GF-D8 (cell line): ENCODE results near the gene FGG.

ENCODE experiments used
- DNase-seq: peaks from one replicate; lab custom pipeline; 2025; lab: John Stamatoyannopoulos, UW

Gene FGG

GRCh38 chr4:154586296-154587033 is 26.0 kb downstream of the FGG start:
- DNase-seq = no peak

DNA sequence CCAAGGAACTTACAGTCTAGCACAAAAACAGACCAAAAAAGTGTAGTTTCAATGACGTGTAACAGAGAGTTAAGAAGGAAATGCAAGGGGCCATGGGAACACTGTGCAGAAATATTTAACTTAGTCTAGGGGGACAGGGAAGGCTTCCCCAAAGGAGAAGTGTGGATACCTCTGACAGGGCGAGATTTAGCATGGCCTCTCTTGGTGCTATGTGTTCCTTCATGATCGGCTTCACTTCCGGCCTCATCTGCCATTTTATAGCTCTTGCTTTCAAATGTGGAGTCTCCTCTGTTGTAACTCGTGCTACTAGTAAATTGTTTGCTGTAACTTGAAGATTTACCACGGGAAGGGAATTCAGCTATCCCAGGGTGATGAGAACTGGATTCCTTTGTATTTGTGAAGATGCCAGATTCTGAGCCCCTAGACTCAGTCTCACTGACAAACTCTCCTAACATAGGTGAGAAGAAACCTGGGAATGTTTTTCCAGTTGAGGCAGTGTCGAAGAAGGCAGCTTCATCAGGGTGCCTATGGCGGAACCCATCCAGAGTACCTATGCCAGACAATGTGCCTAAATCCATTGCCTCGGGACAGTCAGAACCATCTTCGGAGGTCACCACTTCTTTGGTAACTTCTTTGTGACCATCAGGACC is 27.0 kb downstream of the FGG start:
- DNase-seq = no peak

- no peak for DNase-seq
These were observed 28.2 kb downstream of the FGG start for GRCh38 chr4:154584259-154584658.

DNA sequence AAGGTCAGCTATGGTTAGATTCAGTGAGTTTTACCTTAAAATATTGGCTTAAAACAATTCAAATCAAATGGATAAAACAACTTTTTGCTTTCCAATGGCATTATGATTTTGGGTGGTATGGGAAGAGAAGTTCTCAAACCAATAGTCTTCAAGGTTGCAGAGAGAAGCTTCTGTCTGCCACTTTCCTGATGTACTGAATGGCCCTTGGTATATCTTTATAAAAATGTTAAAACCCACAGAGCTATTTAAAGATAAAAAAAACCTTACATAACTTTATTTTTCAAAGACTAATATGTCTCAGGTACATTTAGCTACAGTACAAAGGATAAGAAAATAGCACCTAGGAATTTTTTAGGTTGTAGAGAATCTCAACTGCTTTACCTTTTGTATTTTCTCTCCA is 28.8 kb downstream of the FGG start:
- no peak for DNase-seq

DNA sequence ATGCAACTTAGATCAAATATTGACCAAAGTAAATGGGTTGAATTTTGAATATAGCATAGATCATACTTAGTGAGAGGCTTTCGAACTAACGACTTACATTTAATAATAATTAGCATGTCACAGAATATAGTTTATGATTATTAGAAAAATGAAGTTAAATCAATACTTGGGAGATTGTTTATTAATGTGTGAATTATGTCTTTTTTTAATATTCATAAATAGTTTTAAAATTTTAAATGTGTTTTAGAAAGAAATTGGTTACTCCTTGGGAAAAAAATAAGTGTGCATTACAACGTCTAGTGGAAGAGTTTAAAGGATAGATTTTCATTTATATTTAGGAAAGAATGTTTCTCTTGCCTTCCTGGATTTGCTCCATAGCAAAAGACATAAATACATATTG is 29.2 kb downstream of the FGG start:
- DNase-seq = no peak

DNA sequence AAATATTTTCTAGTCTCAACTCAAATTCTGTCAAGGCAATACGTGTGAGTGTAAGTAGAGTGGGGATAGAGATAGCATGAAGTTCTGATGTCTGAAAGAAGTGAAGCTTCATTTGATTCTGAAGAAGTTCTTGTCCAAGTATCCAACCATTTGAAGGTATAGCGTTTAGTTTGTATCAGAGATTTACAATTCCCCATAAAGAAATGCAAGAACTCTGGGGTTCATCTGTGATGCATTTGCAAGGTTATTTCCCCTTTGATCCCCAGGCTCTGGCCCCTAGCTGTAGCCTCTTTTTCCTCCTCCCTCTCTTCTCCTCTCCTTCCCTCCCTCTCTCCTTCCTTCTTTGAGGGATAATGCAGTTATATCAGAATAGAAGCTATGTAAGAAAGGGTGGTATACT is 29.7 kb downstream of the FGG start:
- no peak for DNase-seq

- DNase-seq = no peak
These were observed 32.5 kb downstream of the FGG start for GRCh38 chr4:154579927-154580326.

- DNase-seq = no peak
These were observed 33.5 kb downstream of the FGG start for GRCh38 chr4:154578919-154579318.

- DNase-seq = no peak
These were observed 35.1 kb downstream of the FGG start for GRCh38 chr4:154577324-154577723.

GRCh38 chr4:154574311-154574710 is 38.1 kb downstream of the FGG start:
- no peak for DNase-seq

GRCh38 chr4:154573190-154573870 is 39.1 kb downstream of the FGG start:
- DNase-seq = no peak

GRCh38 chr4:154569584-154569983 is 42.9 kb downstream of the FGG start:
- no peak for DNase-seq

DNA sequence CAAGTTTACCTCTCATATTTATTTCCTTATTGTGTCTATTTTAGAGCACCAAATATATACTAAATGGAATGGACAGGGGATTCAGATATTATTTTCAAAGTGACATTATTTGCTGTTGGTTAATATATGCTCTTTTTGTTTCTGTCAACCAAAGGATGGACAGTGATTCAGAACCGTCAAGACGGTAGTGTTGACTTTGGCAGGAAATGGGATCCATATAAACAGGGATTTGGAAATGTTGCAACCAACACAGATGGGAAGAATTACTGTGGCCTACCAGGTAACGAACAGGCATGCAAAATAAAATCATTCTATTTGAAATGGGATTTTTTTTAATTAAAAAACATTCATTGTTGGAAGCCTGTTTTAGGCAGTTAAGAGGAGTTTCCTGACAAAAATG is 43.4 kb downstream of the FGG start:
- DNase-seq = no peak

- DNase-seq = no peak
These were observed 45.7 kb downstream of the FGG start for GRCh38 chr4:154566639-154567204.

GRCh38 chr4:154565704-154566103 is 46.8 kb downstream of the FGG start:
- no peak for DNase-seq

DNA sequence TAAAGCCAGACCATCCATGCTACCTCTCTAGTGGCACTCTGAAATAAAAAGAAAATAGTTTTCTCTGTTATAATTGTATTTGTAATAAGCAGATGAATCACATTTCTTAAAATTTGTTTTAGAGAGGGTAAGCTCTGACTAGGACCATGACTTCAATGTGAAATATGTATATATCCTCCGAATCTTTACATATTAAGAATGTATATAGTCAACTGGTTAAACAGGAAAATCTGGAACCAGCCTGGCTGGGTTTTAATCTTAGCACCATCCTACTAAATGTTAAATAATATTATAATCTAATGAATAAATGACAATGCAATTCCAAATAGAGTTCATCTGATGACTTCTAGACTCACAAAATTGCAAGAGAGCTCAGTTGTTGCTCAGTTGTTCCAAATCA is 48.1 kb downstream of the FGG start:
- DNase-seq = no peak

GRCh38 chr4:154562697-154563254 is 49.7 kb downstream of the FGG start, which contains the start of gene FGB:
TSS of gene FGB (plus strand) at chr4:154563011. CDS start at chr4:154563019, 8 bp downstream.
- DNase-seq = no peak

DNA sequence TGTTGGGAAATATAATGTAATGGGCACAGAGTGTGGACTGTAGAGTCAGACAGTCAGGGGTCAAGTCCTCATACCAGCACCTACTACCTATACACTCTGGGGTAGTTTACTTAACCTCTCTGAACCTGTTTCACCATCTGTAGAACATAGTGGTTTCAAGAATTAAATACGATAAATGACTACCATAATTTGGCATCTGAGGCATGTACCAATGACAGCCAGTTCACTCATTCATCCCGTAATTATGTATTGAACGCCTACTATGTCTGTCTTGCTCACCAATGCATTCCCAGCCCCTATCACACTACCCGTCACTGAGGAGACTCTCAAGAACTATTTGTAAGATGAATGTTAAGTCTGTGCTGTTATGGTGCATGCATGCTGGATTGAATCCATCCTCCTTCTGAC is 51.6 kb downstream of the FGG start:
- no peak for DNase-seq

- no peak for DNase-seq
These were observed 52.0 kb downstream of the FGG start for GRCh38 chr4:154560419-154560801.

GRCh38 chr4:154559494-154560418 is 52.7 kb downstream of the FGG start:
- DNase-seq = no peak

DNA sequence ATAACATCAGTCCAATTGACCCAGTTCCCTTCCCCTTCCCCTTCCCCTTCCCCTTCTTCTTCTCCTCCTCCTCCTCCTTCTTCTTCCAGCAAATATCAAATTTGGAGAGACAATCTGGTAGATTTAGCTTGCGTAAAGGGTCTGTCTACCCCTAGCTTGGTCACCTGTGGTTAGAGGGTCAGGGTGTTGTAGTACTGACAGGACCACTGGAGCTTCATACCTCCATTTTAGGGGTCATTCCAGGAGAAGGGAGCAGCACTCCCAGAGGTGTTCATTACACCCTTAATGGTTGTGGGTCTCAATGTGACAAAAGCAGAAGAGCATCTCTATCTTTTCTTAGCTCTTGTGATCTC is 53.3 kb downstream of the FGG start:
- no peak for DNase-seq
